GM18511 (cell line): ENCODE measurements around the gene KCNC3.
"Not testable (repeated sequence)": the region's sequence is repeated elsewhere in the genome, so short reads cannot be mapped to it uniquely, and the experiment has no call there.

ENCODE experiments used
- ATAC-seq: cut with Tn5 transposase; IDR thresholded peaks from one replicate; pipeline ENCODE4 v1.9.1; 2021; ENCODE audit warnings: mild to moderate bottlenecking, moderate library complexity; ENCODE audit not compliant: unreplicated experiment

The KCNC3 gene

GRCh38 chr19:50356691-50357177 is 27.6 kb upstream of the KCNC3 start:
- no peak for ATAC-seq

GRCh38 chr19:50353487-50353880 is 24.3 kb upstream of the KCNC3 start:
- not testable (repeated sequence) for ATAC-seq

GRCh38 chr19:50352242-50352641 is 23.1 kb upstream of the KCNC3 start:
- no peak for ATAC-seq

- no peak for ATAC-seq
Measured at GRCh38 chr19:50349277-50350057, 20.3 kb upstream of the KCNC3 start.

GRCh38 chr19:50347089-50347581 is 18.0 kb upstream of the KCNC3 start:
- peak; percentile 73 for ATAC-seq

- ATAC-seq: peak; percentile 52
Measured at GRCh38 chr19:50344661-50345318, 15.6 kb upstream of the KCNC3 start.

- no peak for ATAC-seq
Measured at GRCh38 chr19:50341091-50341564, 12.0 kb upstream of the KCNC3 start.

GRCh38 chr19:50340331-50340730 is 11.2 kb upstream of the KCNC3 start:
- no peak for ATAC-seq

- not testable (repeated sequence) for ATAC-seq
Measured at GRCh38 chr19:50337031-50337430, 7.9 kb upstream of the KCNC3 start.

GRCh38 chr19:50334741-50335421 is 5.7 kb upstream of the KCNC3 start:
- ATAC-seq: no peak

- peak; percentile 27 for ATAC-seq
Measured at GRCh38 chr19:50333737-50334617, 4.8 kb upstream of the KCNC3 start.

- peak; percentile 47 for ATAC-seq
Measured at GRCh38 chr19:50333235-50333736, 4.1 kb upstream of the KCNC3 start.

GRCh38 chr19:50332244-50333038 is 3.3 kb upstream of the KCNC3 start:
- no peak for ATAC-seq

GRCh38 chr19:50331994-50332243 is 2.7 kb upstream of the KCNC3 start:
- ATAC-seq: no peak

- no peak for ATAC-seq
Measured at GRCh38 chr19:50331221-50331993, 2.2 kb upstream of the KCNC3 start.

- ATAC-seq: peak; percentile 37
Measured at GRCh38 chr19:50330365-50331078, 1.3 kb upstream of the KCNC3 start.

- ATAC-seq: not testable (repeated sequence)
Measured at GRCh38 chr19:50329926-50330294, 733 bp upstream of the KCNC3 start.

- ATAC-seq: peak; percentile 16
Measured at GRCh38 chr19:50328873-50329145, 368 bp downstream of the KCNC3 start.
